Measurements from ENCODE around the gene SNX25. TPM values are rescaled to one million over a fixed set of nuclear protein-coding genes. Genes with fewer than 3 reads are reported as not detected.

The SNX25 gene
- total and polyA plus RNA-seq, 10 of the 15 experiments (the other 5 are each of a cell fraction or from before 2014, with no cell fraction given): 11.2 to 117 (median 62.8) TPM

DNA sequence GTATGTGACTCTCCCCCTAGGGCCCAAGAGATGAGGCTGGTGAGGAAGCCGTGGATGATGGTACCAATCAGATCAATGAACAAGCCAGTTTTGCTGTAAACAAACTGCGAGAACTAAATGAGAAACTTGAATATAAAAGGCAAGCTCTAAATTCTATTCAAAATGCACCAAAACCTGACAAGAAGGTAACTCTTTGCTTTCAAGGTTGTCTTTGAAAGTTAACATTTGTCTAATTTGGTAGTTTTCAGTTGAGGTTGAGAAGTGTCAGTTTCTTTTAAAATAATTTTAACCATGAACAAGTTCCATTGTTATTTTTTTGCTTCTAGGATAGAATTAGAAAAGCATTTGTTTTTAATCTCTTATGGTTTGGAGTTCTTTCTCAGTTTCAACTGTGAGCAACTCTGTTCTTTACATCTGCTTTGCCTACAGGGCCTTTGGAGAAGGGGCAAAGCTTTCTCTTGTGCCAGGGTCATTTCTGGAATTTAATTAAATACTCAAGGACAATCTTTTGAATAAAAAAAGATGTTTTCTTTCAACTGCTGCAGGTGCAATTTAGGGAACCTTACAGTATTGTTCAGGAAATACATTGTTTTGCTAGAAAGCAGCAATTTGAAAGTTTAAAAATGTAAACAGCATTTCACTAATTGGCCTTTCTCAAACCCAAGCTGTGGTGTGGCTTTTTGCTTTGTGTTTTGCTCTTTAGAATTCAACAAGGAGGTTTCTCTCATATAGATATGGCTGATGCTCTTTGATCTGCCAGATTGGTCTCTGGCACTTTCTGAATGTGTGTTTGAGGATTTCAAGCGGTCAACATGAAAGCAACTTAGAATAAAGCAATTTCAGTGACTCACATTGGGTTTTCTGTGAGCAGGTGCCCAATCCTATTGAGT, 123.4 kb downstream of the SNX25 start (continued):
- TF ChIP-seq SMARCA5 (IDR thresholded peaks at IDR 0.05): no peak
- TF ChIP-seq YY1 (IDR thresholded peaks at IDR 0.05; ENCODE audit: low read depth, low read length): peak; percentile 35; the same call in 1 of the 2 replicates
- no peak for TF ChIP-seq RCOR1 (conservative IDR thresholded peaks at IDR 0.05; ENCODE audit: low read depth, low read length)
- TF ChIP-seq IKZF2 (IDR thresholded peaks at IDR 0.05): peak; percentile 67 to 68
- no peak for TF ChIP-seq E2F8 (IDR thresholded peaks at IDR 0.05; ENCODE audit: low read depth, partially characterized antibody)
- 0 out of 2 replicates have a peak, but pooled peaks have one; percentile 18 for TF ChIP-seq CREB1 (IDR thresholded peaks at IDR 0.05; ENCODE audit: low read depth)
- TF ChIP-seq HDAC2 (IDR thresholded peaks at IDR 0.05): no peak
- TF ChIP-seq, protein P1, sequence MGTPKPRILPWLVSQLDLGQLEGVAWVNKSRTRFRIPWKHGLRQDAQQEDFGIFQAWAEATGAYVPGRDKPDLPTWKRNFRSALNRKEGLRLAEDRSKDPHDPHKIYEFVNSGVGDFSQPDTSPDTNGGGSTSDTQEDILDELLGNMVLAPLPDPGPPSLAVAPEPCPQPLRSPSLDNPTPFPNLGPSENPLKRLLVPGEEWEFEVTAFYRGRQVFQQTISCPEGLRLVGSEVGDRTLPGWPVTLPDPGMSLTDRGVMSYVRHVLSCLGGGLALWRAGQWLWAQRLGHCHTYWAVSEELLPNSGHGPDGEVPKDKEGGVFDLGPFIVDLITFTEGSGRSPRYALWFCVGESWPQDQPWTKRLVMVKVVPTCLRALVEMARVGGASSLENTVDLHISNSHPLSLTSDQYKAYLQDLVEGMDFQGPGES (IDR thresholded peaks at IDR 0.05): no peak
- TF ChIP-seq BHLHE40 (IDR thresholded peaks at IDR 0.05; ENCODE audit: borderline replicate concordance in 1 of 2, low read depth in 2 of 2, low read length in 1 of 2): peak; percentile 52 to 61; a peak in 2 of 4 replicates
- no peak for TF ChIP-seq SUZ12 (IDR thresholded peaks at IDR 0.05; ENCODE audit: unreplicated experiment)
- TF ChIP-seq KDM1A (IDR thresholded peaks at IDR 0.05; ENCODE audit: borderline replicate concordance): no peak
- peak; percentile 10; the same call in 1 of the 3 replicates for TF ChIP-seq POU2F2 (IDR thresholded peaks at IDR 0.05; ENCODE audit: borderline replicate concordance, low read depth, low read length)
- TF ChIP-seq, protein P2, sequence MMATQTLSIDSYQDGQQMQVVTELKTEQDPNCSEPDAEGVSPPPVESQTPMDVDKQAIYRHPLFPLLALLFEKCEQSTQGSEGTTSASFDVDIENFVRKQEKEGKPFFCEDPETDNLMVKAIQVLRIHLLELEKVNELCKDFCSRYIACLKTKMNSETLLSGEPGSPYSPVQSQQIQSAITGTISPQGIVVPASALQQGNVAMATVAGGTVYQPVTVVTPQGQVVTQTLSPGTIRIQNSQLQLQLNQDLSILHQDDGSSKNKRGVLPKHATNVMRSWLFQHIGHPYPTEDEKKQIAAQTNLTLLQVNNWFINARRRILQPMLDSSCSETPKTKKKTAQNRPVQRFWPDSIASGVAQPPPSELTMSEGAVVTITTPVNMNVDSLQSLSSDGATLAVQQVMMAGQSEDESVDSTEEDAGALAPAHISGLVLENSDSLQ (IDR thresholded peaks at IDR 0.05): peak; percentile 11; the same call in 1 of the 2 replicates
- TF ChIP-seq ATF7 (IDR thresholded peaks at IDR 0.05; ENCODE audit: low read depth): no peak
- no peak for TF ChIP-seq POLR2AphosphoS5 (IDR thresholded peaks at IDR 0.05; ENCODE audit: low read length)
- TF ChIP-seq SUPT20H (IDR thresholded peaks at IDR 0.05; ENCODE audit: borderline replicate concordance, control insufficient read depth, low read depth, low read length): no peak
- TF ChIP-seq WRNIP1 (IDR thresholded peaks at IDR 0.05; ENCODE audit: borderline replicate concordance, low read depth, low read length): no peak
- TF ChIP-seq SIN3A (IDR thresholded peaks at IDR 0.05; ENCODE audit: low read depth, low read length): no peak
- peak; percentile 98 for TF ChIP-seq TCF7 (IDR thresholded peaks at IDR 0.05; ENCODE audit: borderline replicate concordance)
- no peak for TF ChIP-seq HDAC6 (IDR thresholded peaks at IDR 0.05; ENCODE audit: unreplicated experiment)
- TF ChIP-seq PBX3 (IDR thresholded peaks at IDR 0.05; ENCODE audit: insufficient replicate concordance, low read depth, low read length): no peak
- TF ChIP-seq, protein P3, sequence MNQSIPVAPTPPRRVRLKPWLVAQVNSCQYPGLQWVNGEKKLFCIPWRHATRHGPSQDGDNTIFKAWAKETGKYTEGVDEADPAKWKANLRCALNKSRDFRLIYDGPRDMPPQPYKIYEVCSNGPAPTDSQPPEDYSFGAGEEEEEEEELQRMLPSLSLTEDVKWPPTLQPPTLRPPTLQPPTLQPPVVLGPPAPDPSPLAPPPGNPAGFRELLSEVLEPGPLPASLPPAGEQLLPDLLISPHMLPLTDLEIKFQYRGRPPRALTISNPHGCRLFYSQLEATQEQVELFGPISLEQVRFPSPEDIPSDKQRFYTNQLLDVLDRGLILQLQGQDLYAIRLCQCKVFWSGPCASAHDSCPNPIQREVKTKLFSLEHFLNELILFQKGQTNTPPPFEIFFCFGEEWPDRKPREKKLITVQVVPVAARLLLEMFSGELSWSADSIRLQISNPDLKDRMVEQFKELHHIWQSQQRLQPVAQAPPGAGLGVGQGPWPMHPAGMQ (IDR thresholded peaks at IDR 0.05; ENCODE audit: borderline replicate concordance): no peak
- no peak for TF ChIP-seq SP1 (IDR thresholded peaks at IDR 0.05; ENCODE audit: low read depth, low read length)
